DMS114 treated with DMSO at 0.1 percent for 48 hours (cell line): Measurements from ENCODE around the gene SMCO2.

Experiments
- DNase-seq: peaks from one replicate; lab custom pipeline; 2025; ENCODE audit not compliant: unreplicated experiment; lab: John Stamatoyannopoulos, UW

SMCO2 gene

GRCh38 chr12:27549236-27549800 lies 102.8 kb downstream of the SMCO2 start:
- no peak for DNase-seq

GRCh38 chr12:27549801-27550652 lies 103.5 kb downstream of the SMCO2 start:
- DNase-seq = no peak

GRCh38 chr12:27550653-27550975 lies 104.1 kb downstream of the SMCO2 start:
- DNase-seq = no peak

GRCh38 chr12:27551172-27551840 lies 104.8 kb downstream of the SMCO2 start:
- DNase-seq = no peak
